K562 (cell line): ENCODE data around the gene ATL2. TPM values are rescaled to one million over a fixed set of nuclear protein-coding genes. Genes with fewer than 3 reads are reported as not detected.

Experiments
- ATF2 ChIP-seq: sonication (generic); formaldehyde crosslinking; IDR thresholded peaks from 2 replicates; pipeline ENCODE4 v1.8.1; 2022; ENCODE audit warnings: missing genetic modification reagents
- CBX3 ChIP-seq, 2 experiments: IDR thresholded peaks; 1 replicate in 1 of 2; 2 replicates in 1 of 2; pipeline ENCODE4 v1.6.1; 2012; ENCODE audit warnings: inconsistent platforms in 2 of 2, low read length in 2 of 2, borderline replicate concordance in 1 of 2, control low read depth in 1 of 2
- COPS2 ChIP-seq: fragments of 450-650 bp; conservative IDR thresholded peaks from 2 replicates; pipeline ENCODE4 v1.6.1; 2016; ENCODE audit warnings: mild to moderate bottlenecking, moderate library complexity
- EZH2 ChIP-seq: IDR thresholded peaks from 2 replicates; pipeline ENCODE4 v1.6.1; 2012; ENCODE audit warnings: low read depth, mild to moderate bottlenecking, inconsistent platforms, low read length, borderline replicate concordance
- GABPB2 ChIP-seq: fragments of 250-450 bp; sonication (Bioruptor Pico); conservative IDR thresholded peaks from 2 replicates; pipeline ENCODE4 v1.5.1; 2021; ENCODE audit warnings: mild to moderate bottlenecking
- HDAC1 ChIP-seq, 2 experiments: fragments of 450-650 bp; IDR thresholded peaks; 2 replicates each; pipeline ENCODE4 v1.6.1; 2016 to 2017; ENCODE audit warnings: inconsistent platforms in 1 of 2, mild to moderate bottlenecking in 1 of 2, moderate library complexity in 1 of 2
- HDAC6 ChIP-seq: IDR thresholded peaks from 2 replicates; pipeline ENCODE4 v1.6.1; 2012; ENCODE audit warnings: low read depth, mild to moderate bottlenecking, control low read depth, inconsistent platforms, low read length, moderate library complexity
- HDAC8 ChIP-seq: fragments of 450-650 bp; IDR thresholded peaks from 2 replicates; pipeline ENCODE4 v1.6.1; 2016; ENCODE audit warnings: mild to moderate bottlenecking, missing genetic modification characterization, moderate library complexity, missing compliant biosample characterization
- JUN ChIP-seq, 2 experiments: sonication (generic) in 1 of 2; formaldehyde crosslinking in 1 of 2; IDR thresholded peaks; 2 replicates each; pipeline versions ENCODE4 v1.6.1 to v1.8.0; 2012 to 2022; ENCODE audit warnings: borderline replicate concordance in 2 of 2, mild to moderate bottlenecking in 2 of 2, improper control_type of control experiment in 1 of 2, low read depth in 1 of 2, low read length in 1 of 2, missing genetic modification reagents in 1 of 2
- KDM2B ChIP-seq: fragments of 250-450 bp; sonication (Bioruptor Pico); IDR thresholded peaks from 2 replicates; pipeline ENCODE4 v1.8.0; 2021; ENCODE audit warnings: mild to moderate bottlenecking, moderate library complexity
- MED1 ChIP-seq: sonication (generic); formaldehyde crosslinking; IDR thresholded peaks from 2 replicates; pipeline ENCODE4 v1.8.1; 2023; ENCODE audit warnings: missing genetic modification reagents, borderline replicate concordance
- NRF1 ChIP-seq, 2 experiments: fragments of 450-650 bp; IDR thresholded peaks in 1 of 2; conservative IDR thresholded peaks in 1 of 2; 2 replicates each; pipeline ENCODE4 v1.6.1; 2014; ENCODE audit warnings: mild to moderate bottlenecking in 2 of 2
- RBFOX2 ChIP-seq: fragments of 200-400 bp; formaldehyde crosslinking; IDR thresholded peaks from 2 replicates; pipeline ENCODE4 v1.6.1; 2017; ENCODE audit warnings: low read depth, mild to moderate bottlenecking, low read length, moderate library complexity
- TCF3 ChIP-seq: sonication (generic); formaldehyde crosslinking; IDR thresholded peaks from 2 replicates; pipeline ENCODE4 v1.4.0; 2020; ENCODE audit warnings: mild to moderate bottlenecking, missing genetic modification reagents
- TFAM ChIP-seq: fragments of 250-450 bp; sonication (Bioruptor Pico); conservative IDR thresholded peaks from 2 replicates; pipeline ENCODE4 v1.5.0; 2021; ENCODE audit warnings: mild to moderate bottlenecking, moderate library complexity
- TRIM28 ChIP-seq: fragments of 450-650 bp; IDR thresholded peaks from 2 replicates; pipeline ENCODE4 v1.6.1; 2017
- ZNF224 ChIP-seq: sonication (generic); formaldehyde crosslinking; IDR thresholded peaks from 2 replicates; pipeline ENCODE4 v1.8.0; 2022; ENCODE audit warnings: mild to moderate bottlenecking, missing genetic modification reagents
- ZNF280B ChIP-seq: fragments of 250-450 bp; sonication (Bioruptor Pico); IDR thresholded peaks from 2 replicates; pipeline ENCODE4 v1.5.1; 2021; ENCODE audit warnings: mild to moderate bottlenecking
- ZNF717 ChIP-seq: fragments of 250-450 bp; sonication (Bioruptor Pico); IDR thresholded peaks from 2 replicates; pipeline ENCODE4 v1.5.0; 2021
- ZNF766 ChIP-seq: fragments of 200-800 bp; sonication (Bioruptor generic); conservative IDR thresholded peaks from 2 replicates; pipeline ENCODE4 v1.6.1; 2016; ENCODE audit warnings: missing genetic modification characterization, missing compliant biosample characterization
- polyA plus RNA-seq, 8 experiments: library from polyadenylated mRNA; depleted of rRNA in 4 of 8; stranded (reverse) in 5 of 8; unstranded in 3 of 8; fragments of >200 nt; fragmentation: Nextera tagmentation in 2 of 8; fragmentation: Illumina TruSeq in 1 of 8; extraction: Ambion mirVana in 2 of 8; extraction: Trizol in 1 of 8; gene quantifications; 2 replicates each; pipeline versions ENCODE4 v1.2.1 to v1.2.3, GENCODE V29; 2011 to 2014; ENCODE audit warnings: inconsistent platforms in 1 of 8, missing spikeins in 1 of 8
- total RNA-seq, 7 experiments: library from RNA; depleted of rRNA in 6 of 7; stranded (reverse); fragments of >200 nt in 6 of 7; fragmentation: Illumina TruSeq in 2 of 7; extraction: Trizol in 2 of 7; gene quantifications; 2 replicates each; pipeline versions ENCODE4 v1.2.1 to v1.2.3, GENCODE V29; 2011 to 2021; ENCODE audit warnings: low replicate concordance in 1 of 7
- TF ChIP-seq, protein P1 (sequence below): fragments of 450-650 bp; conservative IDR thresholded peaks from 2 replicates; pipeline ENCODE4 v1.6.1; 2016; ENCODE audit warnings: missing genetic modification characterization, low read depth, mild to moderate bottlenecking, control low read depth, missing compliant biosample characterization
- TF ChIP-seq, protein P2 (sequence below): fragments of 450-650 bp; formaldehyde crosslinking; conservative IDR thresholded peaks from 2 replicates; pipeline ENCODE4 v1.4.0; 2022; ENCODE audit warnings: mild to moderate bottlenecking, missing genetic modification characterization
- TF ChIP-seq, protein P3 (sequence below): fragments of 450-650 bp; IDR thresholded peaks from 2 replicates; pipeline ENCODE4 v1.6.1; 2016

ATL2 gene
- total and polyA plus RNA-seq, 9 of the 15 experiments (the other 6 are each of a cell fraction or from before 2014, with no cell fraction given), result 12.0 to 80.8 (median 70.2) TPM

- TF ChIP-seq ZNF280B (CRISPR knock-in tag), result no peak
- no peak for TF ChIP-seq HDAC6
- TF ChIP-seq, protein P1, sequence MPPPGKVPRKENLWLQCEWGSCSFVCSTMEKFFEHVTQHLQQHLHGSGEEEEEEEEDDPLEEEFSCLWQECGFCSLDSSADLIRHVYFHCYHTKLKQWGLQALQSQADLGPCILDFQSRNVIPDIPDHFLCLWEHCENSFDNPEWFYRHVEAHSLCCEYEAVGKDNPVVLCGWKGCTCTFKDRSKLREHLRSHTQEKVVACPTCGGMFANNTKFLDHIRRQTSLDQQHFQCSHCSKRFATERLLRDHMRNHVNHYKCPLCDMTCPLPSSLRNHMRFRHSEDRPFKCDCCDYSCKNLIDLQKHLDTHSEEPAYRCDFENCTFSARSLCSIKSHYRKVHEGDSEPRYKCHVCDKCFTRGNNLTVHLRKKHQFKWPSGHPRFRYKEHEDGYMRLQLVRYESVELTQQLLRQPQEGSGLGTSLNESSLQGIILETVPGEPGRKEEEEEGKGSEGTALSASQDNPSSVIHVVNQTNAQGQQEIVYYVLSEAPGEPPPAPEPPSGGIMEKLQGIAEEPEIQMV (tag), result 0 out of 2 replicates have a peak, but pooled peaks have one; percentile 30
- TF ChIP-seq CBX3 (IDR thresholded peaks at IDR 0.05; ENCODE audit: borderline replicate concordance in 1 of 2, low read length in 2 of 2), result 0 out of 3 replicates have a peak, but pooled peaks of 1 of the 2 experiments have one; percentile 21
- TF ChIP-seq COPS2, result no peak
- no peak for TF ChIP-seq GABPB2 (CRISPR knock-in tag)
- TF ChIP-seq HDAC8, result no peak
- TF ChIP-seq, protein P2, sequence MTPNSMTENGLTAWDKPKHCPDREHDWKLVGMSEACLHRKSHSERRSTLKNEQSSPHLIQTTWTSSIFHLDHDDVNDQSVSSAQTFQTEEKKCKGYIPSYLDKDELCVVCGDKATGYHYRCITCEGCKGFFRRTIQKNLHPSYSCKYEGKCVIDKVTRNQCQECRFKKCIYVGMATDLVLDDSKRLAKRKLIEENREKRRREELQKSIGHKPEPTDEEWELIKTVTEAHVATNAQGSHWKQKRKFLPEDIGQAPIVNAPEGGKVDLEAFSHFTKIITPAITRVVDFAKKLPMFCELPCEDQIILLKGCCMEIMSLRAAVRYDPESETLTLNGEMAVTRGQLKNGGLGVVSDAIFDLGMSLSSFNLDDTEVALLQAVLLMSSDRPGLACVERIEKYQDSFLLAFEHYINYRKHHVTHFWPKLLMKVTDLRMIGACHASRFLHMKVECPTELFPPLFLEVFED, result peak; percentile 75; the same call in 1 of the 2 replicates
- no peak for TF ChIP-seq TRIM28
- TF ChIP-seq TFAM (CRISPR knock-in tag), result no peak
- TF ChIP-seq JUN (IDR thresholded peaks at IDR 0.05; ENCODE audit: borderline replicate concordance, low read depth, low read length), result no peak
- no peak for TF ChIP-seq JUN (CRISPR knock-in tag; IDR thresholded peaks at IDR 0.05; ENCODE audit: borderline replicate concordance)
- TF ChIP-seq RBFOX2, result no peak
- TF ChIP-seq, protein P3, sequence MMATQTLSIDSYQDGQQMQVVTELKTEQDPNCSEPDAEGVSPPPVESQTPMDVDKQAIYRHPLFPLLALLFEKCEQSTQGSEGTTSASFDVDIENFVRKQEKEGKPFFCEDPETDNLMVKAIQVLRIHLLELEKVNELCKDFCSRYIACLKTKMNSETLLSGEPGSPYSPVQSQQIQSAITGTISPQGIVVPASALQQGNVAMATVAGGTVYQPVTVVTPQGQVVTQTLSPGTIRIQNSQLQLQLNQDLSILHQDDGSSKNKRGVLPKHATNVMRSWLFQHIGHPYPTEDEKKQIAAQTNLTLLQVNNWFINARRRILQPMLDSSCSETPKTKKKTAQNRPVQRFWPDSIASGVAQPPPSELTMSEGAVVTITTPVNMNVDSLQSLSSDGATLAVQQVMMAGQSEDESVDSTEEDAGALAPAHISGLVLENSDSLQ, result no peak
- no peak for TF ChIP-seq NRF1 (conservative IDR thresholded peaks at IDR 0.05 in 1 of 2, IDR thresholded peaks at IDR 0.05 in 1 of 2)
- TF ChIP-seq KDM2B, result no peak
- TF ChIP-seq TCF3 (CRISPR knock-in tag), result 0 out of 2 replicates have a peak, but pooled peaks have one; percentile 33
- TF ChIP-seq MED1 (CRISPR knock-in tag), result no peak
- TF ChIP-seq ZNF224, result no peak
- peak in 1 of 2 experiments; percentile 59; a peak in 2 of 4 replicates for TF ChIP-seq HDAC1 (IDR thresholded peaks at IDR 0.05)
- TF ChIP-seq ATF2 (CRISPR knock-in tag), result no peak
- TF ChIP-seq EZH2, result no peak
- no peak for TF ChIP-seq ZNF766
- no peak for TF ChIP-seq ZNF717
Measured at GRCh38 chr2:38386377-38386776, 9.3 kb upstream of the ATL2 start (continued).
